ENCODE results near the gene ATP6V1B1.

DNA sequence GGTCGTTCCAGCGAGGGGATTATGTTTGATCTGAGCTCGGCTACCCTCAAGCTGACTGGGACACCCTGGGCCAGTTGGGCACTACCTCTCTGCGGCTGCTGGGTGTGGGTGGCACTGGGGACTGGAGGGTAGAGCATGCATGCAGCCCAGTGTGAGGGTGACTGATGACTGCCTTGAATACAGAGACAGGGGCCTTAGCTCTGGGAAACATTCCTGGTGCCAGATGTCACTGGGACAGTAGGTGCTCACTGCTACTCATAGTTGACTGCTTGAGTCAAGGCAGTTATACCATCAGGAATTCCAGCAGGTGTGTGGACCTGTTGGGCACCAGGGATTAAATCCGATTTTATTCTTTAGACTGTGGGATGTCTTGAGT is 33.6 kb upstream of the ATP6V1B1 start:
- TF ChIP-seq, protein P1, sequence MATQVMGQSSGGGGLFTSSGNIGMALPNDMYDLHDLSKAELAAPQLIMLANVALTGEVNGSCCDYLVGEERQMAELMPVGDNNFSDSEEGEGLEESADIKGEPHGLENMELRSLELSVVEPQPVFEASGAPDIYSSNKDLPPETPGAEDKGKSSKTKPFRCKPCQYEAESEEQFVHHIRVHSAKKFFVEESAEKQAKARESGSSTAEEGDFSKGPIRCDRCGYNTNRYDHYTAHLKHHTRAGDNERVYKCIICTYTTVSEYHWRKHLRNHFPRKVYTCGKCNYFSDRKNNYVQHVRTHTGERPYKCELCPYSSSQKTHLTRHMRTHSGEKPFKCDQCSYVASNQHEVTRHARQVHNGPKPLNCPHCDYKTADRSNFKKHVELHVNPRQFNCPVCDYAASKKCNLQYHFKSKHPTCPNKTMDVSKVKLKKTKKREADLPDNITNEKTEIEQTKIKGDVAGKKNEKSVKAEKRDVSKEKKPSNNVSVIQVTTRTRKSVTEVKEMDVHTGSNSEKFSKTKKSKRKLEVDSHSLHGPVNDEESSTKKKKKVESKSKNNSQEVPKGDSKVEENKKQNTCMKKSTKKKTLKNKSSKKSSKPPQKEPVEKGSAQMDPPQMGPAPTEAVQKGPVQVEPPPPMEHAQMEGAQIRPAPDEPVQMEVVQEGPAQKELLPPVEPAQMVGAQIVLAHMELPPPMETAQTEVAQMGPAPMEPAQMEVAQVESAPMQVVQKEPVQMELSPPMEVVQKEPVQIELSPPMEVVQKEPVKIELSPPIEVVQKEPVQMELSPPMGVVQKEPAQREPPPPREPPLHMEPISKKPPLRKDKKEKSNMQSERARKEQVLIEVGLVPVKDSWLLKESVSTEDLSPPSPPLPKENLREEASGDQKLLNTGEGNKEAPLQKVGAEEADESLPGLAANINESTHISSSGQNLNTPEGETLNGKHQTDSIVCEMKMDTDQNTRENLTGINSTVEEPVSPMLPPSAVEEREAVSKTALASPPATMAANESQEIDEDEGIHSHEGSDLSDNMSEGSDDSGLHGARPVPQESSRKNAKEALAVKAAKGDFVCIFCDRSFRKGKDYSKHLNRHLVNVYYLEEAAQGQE (IDR thresholded peaks at IDR 0.05; ENCODE audit: low read depth): no peak
- TF ChIP-seq ZBTB7A (IDR thresholded peaks at IDR 0.05; ENCODE audit: low read depth): no peak
- no peak for TF ChIP-seq EP300 (IDR thresholded peaks at IDR 0.05; ENCODE audit: borderline replicate concordance)
- TF ChIP-seq CEBPB (IDR thresholded peaks at IDR 0.05): no peak
- no peak for TF ChIP-seq TEAD4 (IDR thresholded peaks at IDR 0.05)
- TF ChIP-seq YY1 (IDR thresholded peaks at IDR 0.05; ENCODE audit: low read depth): no peak
- no peak for TF ChIP-seq RAD21 (IDR thresholded peaks at IDR 0.05; ENCODE audit: low read depth)
- TF ChIP-seq TAF1 (IDR thresholded peaks at IDR 0.05; ENCODE audit: low read depth): no peak
- TF ChIP-seq FOXM1 (IDR thresholded peaks at IDR 0.05; ENCODE audit: borderline replicate concordance, low read depth): no peak
- TF ChIP-seq, protein P2, sequence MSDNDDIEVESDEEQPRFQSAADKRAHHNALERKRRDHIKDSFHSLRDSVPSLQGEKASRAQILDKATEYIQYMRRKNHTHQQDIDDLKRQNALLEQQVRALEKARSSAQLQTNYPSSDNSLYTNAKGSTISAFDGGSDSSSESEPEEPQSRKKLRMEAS (IDR thresholded peaks at IDR 0.05): no peak
- TF ChIP-seq, protein P3, sequence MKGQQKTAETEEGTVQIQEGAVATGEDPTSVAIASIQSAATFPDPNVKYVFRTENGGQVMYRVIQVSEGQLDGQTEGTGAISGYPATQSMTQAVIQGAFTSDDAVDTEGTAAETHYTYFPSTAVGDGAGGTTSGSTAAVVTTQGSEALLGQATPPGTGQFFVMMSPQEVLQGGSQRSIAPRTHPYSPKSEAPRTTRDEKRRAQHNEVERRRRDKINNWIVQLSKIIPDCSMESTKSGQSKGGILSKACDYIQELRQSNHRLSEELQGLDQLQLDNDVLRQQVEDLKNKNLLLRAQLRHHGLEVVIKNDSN (IDR thresholded peaks at IDR 0.05): no peak
- TF ChIP-seq TCF12 (IDR thresholded peaks at IDR 0.05; ENCODE audit: low read depth): no peak
- no peak for TF ChIP-seq EGR1 (IDR thresholded peaks at IDR 0.05)
